ENCODE results near the gene CBX4. TPM values are rescaled to one million over a fixed set of nuclear protein-coding genes. Genes with fewer than 3 reads are reported as not detected.

CBX4 gene
- total and polyA plus RNA-seq, 2 of the 13 experiments (the other 11 are each of a cell fraction or from before 2014, with no cell fraction given), result 25.8 to 50.8 TPM

DNA sequence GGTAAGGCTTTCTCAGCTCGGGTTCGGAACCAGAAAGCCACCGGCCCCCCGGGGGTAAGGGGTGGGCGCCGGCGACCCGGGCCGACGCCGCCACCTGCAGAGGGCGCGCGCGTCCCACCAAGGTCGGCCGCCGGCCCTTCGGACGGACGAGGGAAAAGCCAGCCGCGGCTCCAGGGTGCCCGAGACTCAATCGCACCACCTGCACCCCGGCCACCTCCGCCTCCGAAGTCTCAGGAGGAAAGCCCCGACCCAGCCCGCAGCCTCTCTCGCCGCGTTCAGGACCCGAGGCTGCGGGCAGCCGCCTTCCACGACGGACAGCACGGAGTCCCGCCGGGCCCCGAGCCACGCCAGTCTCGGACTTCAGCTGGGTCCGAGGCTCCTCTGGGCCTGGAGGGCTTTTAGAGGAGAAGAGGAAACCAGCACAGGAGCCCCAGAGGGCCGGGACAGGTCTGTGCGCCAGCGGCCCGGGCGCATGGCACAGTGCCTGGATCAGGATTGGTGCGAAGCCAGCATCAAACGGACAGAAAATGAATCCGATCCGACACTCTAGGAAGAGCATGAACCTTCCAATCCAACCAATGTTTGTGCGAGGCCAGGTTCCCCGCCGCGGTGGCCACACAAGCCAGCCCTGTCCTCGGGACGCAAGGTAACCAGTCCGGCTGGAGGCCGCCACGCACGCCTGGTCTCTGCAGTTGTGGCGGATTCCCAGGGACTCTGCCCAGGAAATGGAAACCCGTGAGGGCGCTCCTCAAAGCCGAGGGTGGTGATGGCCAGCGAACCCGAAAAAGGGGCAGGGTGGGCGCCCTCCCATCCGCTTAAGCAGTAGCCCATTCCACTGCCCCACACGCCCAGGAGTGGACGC is 49.1 kb downstream of the CBX4 start (continued):
- TF ChIP-seq, protein P1, sequence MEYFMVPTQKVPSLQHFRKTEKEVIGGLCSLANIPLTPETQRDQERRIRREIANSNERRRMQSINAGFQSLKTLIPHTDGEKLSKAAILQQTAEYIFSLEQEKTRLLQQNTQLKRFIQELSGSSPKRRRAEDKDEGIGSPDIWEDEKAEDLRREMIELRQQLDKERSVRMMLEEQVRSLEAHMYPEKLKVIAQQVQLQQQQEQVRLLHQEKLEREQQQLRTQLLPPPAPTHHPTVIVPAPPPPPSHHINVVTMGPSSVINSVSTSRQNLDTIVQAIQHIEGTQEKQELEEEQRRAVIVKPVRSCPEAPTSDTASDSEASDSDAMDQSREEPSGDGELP (IDR thresholded peaks at IDR 0.05; ENCODE audit: borderline replicate concordance, low read depth), result no peak
- TF ChIP-seq ZSCAN29 (CRISPR knock-in tag; conservative IDR thresholded peaks at IDR 0.05) (no peak), MYNN (CRISPR knock-in tag; IDR thresholded peaks at IDR 0.05; ENCODE audit: low read depth) (no peak), TCF7 (IDR thresholded peaks at IDR 0.05; ENCODE audit: low read depth) (no peak), ZNF468 (CRISPR knock-in tag; IDR thresholded peaks at IDR 0.05) (no peak), ZNF138 (CRISPR knock-in tag; IDR thresholded peaks at IDR 0.05; ENCODE audit: low read depth) (no peak), ZNF337 (CRISPR knock-in tag; IDR thresholded peaks at IDR 0.05; ENCODE audit: borderline replicate concordance, low read depth) (no peak), TOPORS (CRISPR knock-in tag; IDR thresholded peaks at IDR 0.05) (no peak), ZNF883 (CRISPR knock-in tag; IDR thresholded peaks at IDR 0.05; ENCODE audit: not compliant biosample characterization) (no peak), ZNF274 (CRISPR knock-in tag; IDR thresholded peaks at IDR 0.05) (no peak; the same call in 1 of the 2 replicates), SETDB1 (CRISPR knock-in tag; IDR thresholded peaks at IDR 0.05; ENCODE audit: borderline replicate concordance) (no peak), ZBTB20 (CRISPR knock-in tag; IDR thresholded peaks at IDR 0.05; ENCODE audit: borderline replicate concordance, low read depth) (0 out of 2 replicates have a peak, but pooled peaks have one; percentile 20), SNAPC4 (CRISPR knock-in tag; IDR thresholded peaks at IDR 0.05) (0 out of 2 replicates have a peak, but pooled peaks have one; percentile 27), ZBTB33 (CRISPR knock-in tag; IDR thresholded peaks at IDR 0.05) (peak; percentile 96), MBNL3 (CRISPR knock-in tag; conservative IDR thresholded peaks at IDR 0.05) (no peak)
- TF ChIP-seq, protein P2, sequence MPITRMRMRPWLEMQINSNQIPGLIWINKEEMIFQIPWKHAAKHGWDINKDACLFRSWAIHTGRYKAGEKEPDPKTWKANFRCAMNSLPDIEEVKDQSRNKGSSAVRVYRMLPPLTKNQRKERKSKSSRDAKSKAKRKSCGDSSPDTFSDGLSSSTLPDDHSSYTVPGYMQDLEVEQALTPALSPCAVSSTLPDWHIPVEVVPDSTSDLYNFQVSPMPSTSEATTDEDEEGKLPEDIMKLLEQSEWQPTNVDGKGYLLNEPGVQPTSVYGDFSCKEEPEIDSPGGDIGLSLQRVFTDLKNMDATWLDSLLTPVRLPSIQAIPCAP (CRISPR knock-in tag; IDR thresholded peaks at IDR 0.05; ENCODE audit: low read depth), result no peak
- TF ChIP-seq, protein P3, sequence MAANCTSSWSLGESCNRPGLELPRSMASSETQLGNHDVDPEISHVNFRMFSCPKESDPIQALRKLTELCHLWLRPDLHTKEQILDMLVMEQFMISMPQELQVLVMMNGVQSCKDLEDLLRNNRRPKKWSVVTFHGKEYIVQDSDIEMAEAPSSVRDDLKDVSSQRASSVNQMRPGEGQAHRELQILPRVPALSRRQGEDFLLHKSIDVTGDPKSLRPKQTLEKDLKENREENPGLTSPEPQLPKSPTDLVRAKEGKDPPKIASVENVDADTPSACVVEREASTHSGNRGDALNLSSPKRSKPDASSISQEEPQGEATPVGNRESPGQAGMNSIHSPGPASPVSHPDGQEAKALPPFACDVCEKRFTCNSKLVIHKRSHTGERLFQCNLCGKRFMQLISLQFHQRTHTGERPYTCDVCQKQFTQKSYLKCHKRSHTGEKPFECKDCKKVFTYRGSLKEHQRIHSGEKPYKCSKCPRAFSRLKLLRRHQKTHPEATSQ (CRISPR knock-in tag; IDR thresholded peaks at IDR 0.05; ENCODE audit: borderline replicate concordance), result no peak
